ENCODE results near the gene IGF2R. TPM values are rescaled to one million over a fixed set of nuclear protein-coding genes. Genes with fewer than 3 reads are reported as not detected.

Gene IGF2R
- total and polyA plus RNA-seq, 2 of the 13 experiments (the other 11 are each of a cell fraction or from before 2014, with no cell fraction given): 38.3 to 70.0 TPM

DNA sequence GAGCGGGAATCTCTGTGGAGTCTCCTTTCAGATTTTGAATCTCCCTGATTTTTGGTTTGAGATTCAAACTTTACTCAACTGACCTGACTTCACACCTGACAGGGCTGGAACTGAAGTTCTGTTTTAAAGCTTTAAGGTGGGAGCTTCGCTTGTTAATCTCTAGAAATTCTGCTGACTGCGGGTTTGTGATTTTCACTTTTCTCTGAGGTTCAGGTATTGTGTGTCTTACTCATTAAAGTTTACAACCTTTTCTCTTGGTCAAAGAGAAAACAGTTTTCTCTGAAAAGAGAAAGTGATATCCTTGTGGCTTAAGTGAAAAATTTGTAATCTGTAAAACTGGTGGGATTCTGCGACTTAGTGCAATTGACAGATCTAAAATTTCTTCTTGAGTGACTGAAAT lies 20.7 kb upstream of the IGF2R start:
- no peaks in the 10 kb centered on the region for H3K36me3 ChIP-seq (replicated peaks in 1 of 2; ENCODE audit: control insufficient read depth in 1 of 2, insufficient read depth in 2 of 2, low read length in 2 of 2)
- in situ Hi-C loops (cut with HindIII; ENCODE audit: extremely low pct_ligation_motif_present, low pct_unique_long_range_greater_than_20kb) (no loop called here), intact Hi-C loops (cut with micrococcal nuclease; ENCODE audit: unreplicated experiment) (no loop called here)
- H4K20me1 ChIP-seq (ENCODE audit: insufficient read depth, low read length): no peaks in the 10 kb centered on the region
- no peak for ATAC-seq
- peaks cover 2 to 40% of the 10 kb centered on the region in 2 experiments for H3K27me3 ChIP-seq (ENCODE audit: control insufficient read depth in 1 of 2, insufficient read depth in 2 of 2, low read length in 2 of 2)
- DNase-seq (ENCODE audit: low spot score): no peak
- ChIA-PET CTCF (ENCODE audit: low intra/inter-chr PET ratio, low total read pairs) (no interaction called here), POLR2A (no interaction called here)
- FAIRE-seq: no peak
- WGBS (ENCODE audit: low lambda C conversion rate): 26% methylated on average over 4 of the region's 4 CpGs
- peaks cover 29% of the 10 kb centered on the region for H3K4me1 ChIP-seq (ENCODE audit: insufficient read depth, low read length)
- no peak overlapping the region for H3K9ac ChIP-seq (ENCODE audit: insufficient read depth, low read depth, low read length)
- peaks cover 19% of the 10 kb centered on the region for H3K9me3 ChIP-seq (ENCODE audit: low read length)
- no TSS peak for BruUV-seq (replicated peaks)
- no peak overlapping the region for H3K4me2 ChIP-seq (ENCODE audit: low read depth, low read length)
- no peak overlapping the region for H2AFZ ChIP-seq (ENCODE audit: low read length)
- TF ChIP-seq MAFK (conservative IDR thresholded peaks at IDR 0.05 in 1 of 2, IDR thresholded peaks at IDR 0.05 in 1 of 2; ENCODE audit: low read length in 2 of 2): peak; percentile 22 to 54; a peak in 2 of 4 replicates
- no peak for TF ChIP-seq NR1H2 (CRISPR knock-in tag; IDR thresholded peaks at IDR 0.05; ENCODE audit: borderline replicate concordance, low read depth)
- no peaks in the 10 kb centered on the region for H3K79me2 ChIP-seq (ENCODE audit: insufficient read depth, low read length)
- H3K27ac ChIP-seq (ENCODE audit: extremely low read length, insufficient read depth, low read length): no peak overlapping the region
- no peak overlapping the region for H3K4me3 ChIP-seq (replicated peaks in 1 of 3; ENCODE audit: insufficient read depth in 1 of 3, low read depth in 2 of 3, low read length in 3 of 3)

DNA sequence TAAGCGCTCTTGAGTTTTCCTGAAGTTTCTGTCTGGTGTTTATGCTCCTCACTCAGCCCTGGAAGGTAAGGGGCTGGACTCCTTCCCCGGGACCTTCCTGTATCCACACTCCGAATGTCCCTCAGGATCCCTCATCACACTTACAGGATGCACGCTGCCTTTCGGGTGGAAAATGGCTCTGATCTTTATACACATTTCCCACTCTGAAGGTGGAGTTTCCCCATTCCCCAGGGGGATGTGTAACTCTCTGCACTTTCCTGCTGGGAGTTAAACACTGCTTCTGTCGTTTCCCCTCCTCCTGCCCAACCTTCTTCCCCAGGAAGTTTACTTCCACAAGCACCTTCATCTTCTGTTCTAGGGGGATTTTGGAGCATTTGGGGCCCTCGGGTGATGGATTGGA lies 17.1 kb upstream of the IGF2R start:
- Histone ChIP-seq H3K4me3 (replicated peaks in 1 of 3; ENCODE audit: insufficient read depth in 1 of 3, low read depth in 2 of 3, low read length in 3 of 3) (no peak overlapping the region), H2AFZ (ENCODE audit: low read length) (no peak overlapping the region), H3K27ac (ENCODE audit: extremely low read length, insufficient read depth, low read length) (no peak overlapping the region), H3K79me2 (ENCODE audit: insufficient read depth, low read length) (no peaks in the 10 kb centered on the region), H4K20me1 (ENCODE audit: insufficient read depth, low read length) (no peaks in the 10 kb centered on the region), H3K9me3 (ENCODE audit: low read length) (no peaks in the 10 kb centered on the region), H3K27me3 (ENCODE audit: control insufficient read depth in 1 of 2, insufficient read depth in 2 of 2, low read length in 2 of 2) (peaks cover 5 to 54% of the 10 kb centered on the region in 2 experiments), H3K9ac (ENCODE audit: insufficient read depth, low read depth, low read length) (no peak overlapping the region), H3K4me1 (ENCODE audit: insufficient read depth, low read length) (peaks cover 39% of the 10 kb centered on the region), H3K36me3 (replicated peaks in 1 of 2; ENCODE audit: control insufficient read depth in 1 of 2, insufficient read depth in 2 of 2, low read length in 2 of 2) (no peaks in the 10 kb centered on the region), H3K4me2 (ENCODE audit: low read depth, low read length) (0 out of 2 replicates have a peak overlapping the region, but pooled peaks have one; percentile 37)
- no peak for TF ChIP-seq FOSL2 (CRISPR knock-in tag; IDR thresholded peaks at IDR 0.05)
- no peak for TF ChIP-seq SP5 (CRISPR knock-in tag; IDR thresholded peaks at IDR 0.05; ENCODE audit: borderline replicate concordance, low read depth)
- TF ChIP-seq ARNTL (CRISPR knock-in tag; IDR thresholded peaks at IDR 0.05): no peak
- no peak for TF ChIP-seq ZNF557 (CRISPR knock-in tag; IDR thresholded peaks at IDR 0.05)
- TF ChIP-seq, protein P1, sequence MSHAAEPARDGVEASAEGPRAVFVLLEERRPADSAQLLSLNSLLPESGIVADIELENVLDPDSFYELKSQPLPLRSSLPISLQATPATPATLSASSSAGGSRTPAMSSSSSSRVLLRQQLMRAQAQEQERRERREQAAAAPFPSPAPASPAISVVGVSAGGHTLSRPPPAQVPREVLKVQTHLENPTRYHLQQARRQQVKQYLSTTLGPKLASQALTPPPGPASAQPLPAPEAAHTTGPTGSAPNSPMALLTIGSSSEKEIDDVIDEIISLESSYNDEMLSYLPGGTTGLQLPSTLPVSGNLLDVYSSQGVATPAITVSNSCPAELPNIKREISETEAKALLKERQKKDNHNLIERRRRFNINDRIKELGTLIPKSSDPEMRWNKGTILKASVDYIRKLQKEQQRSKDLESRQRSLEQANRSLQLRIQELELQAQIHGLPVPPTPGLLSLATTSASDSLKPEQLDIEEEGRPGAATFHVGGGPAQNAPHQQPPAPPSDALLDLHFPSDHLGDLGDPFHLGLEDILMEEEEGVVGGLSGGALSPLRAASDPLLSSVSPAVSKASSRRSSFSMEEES (CRISPR knock-in tag; IDR thresholded peaks at IDR 0.05): no peak
- TF ChIP-seq, protein P2, sequence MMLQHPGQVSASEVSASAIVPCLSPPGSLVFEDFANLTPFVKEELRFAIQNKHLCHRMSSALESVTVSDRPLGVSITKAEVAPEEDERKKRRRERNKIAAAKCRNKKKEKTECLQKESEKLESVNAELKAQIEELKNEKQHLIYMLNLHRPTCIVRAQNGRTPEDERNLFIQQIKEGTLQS (CRISPR knock-in tag; IDR thresholded peaks at IDR 0.05): no peak
- TF ChIP-seq SMAD1 (CRISPR knock-in tag; IDR thresholded peaks at IDR 0.05; ENCODE audit: borderline replicate concordance, low read depth): no peak
- TF ChIP-seq, protein P3, sequence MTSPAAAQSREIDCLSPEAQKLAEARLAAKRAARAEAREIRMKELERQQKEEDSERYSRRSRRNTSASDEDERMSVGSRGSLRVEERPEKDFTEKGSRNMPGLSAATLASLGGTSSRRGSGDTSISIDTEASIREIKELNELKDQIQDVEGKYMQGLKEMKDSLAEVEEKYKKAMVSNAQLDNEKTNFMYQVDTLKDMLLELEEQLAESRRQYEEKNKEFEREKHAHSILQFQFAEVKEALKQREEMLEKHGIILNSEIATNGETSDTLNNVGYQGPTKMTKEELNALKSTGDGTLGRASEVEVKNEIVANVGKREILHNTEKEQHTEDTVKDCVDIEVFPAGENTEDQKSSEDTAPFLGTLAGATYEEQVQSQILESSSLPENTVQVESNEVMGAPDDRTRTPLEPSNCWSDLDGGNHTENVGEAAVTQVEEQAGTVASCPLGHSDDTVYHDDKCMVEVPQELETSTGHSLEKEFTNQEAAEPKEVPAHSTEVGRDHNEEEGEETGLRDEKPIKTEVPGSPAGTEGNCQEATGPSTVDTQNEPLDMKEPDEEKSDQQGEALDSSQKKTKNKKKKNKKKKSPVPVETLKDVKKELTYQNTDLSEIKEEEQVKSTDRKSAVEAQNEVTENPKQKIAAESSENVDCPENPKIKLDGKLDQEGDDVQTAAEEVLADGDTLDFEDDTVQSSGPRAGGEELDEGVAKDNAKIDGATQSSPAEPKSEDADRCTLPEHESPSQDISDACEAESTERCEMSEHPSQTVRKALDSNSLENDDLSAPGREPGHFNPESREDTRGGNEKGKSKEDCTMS (CRISPR knock-in tag; conservative IDR thresholded peaks at IDR 0.05): no peak
- TF ChIP-seq ZNF292 (CRISPR knock-in tag; IDR thresholded peaks at IDR 0.05; ENCODE audit: borderline replicate concordance, low read depth): no peak
- TF ChIP-seq ETV6 (CRISPR knock-in tag; conservative IDR thresholded peaks at IDR 0.05): no peak
- TF ChIP-seq, protein P4, sequence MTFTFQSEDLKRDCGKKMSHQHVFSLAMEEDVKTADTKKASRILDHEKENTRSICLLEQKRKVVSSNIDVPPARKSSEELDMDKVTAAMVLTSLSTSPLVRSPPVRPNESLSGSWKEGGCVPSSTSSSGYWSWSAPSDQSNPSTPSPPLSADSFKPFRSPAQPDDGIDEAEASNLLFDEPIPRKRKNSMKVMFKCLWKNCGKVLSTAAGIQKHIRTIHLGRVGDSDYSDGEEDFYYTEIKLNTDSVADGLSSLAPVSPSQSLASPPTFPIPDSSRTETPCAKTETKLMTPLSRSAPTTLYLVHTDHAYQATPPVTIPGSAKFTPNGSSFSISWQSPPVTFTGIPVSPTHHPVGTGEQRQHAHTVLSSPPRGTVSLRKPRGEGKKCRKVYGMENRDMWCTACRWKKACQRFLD (CRISPR knock-in tag; IDR thresholded peaks at IDR 0.05; ENCODE audit: borderline replicate concordance): no peak
- ChIA-PET CTCF (ENCODE audit: low intra/inter-chr PET ratio, low total read pairs) (no interaction called here), POLR2A (no interaction called here)
- ATAC-seq (peak; percentile 42), DNase-seq (ENCODE audit: low spot score) (no peak), FAIRE-seq (no peak)
- in situ Hi-C loops (cut with HindIII; ENCODE audit: extremely low pct_ligation_motif_present, low pct_unique_long_range_greater_than_20kb) (no loop called here), intact Hi-C loops (cut with micrococcal nuclease; ENCODE audit: unreplicated experiment) (no loop called here)
- BruUV-seq (replicated peaks): no TSS peak
- WGBS (ENCODE audit: low lambda C conversion rate): 49% methylated on average over 7 of the region's 7 CpGs

Data from HepG2 (cell line).